ENCODE results near the gene ACRBP. TPM values are rescaled to one million over a fixed set of nuclear protein-coding genes. Genes with fewer than 3 reads are reported as not detected.

Gene ACRBP
- 0.15 and 0.17 TPM in 2 replicates for total RNA-seq

DNA sequence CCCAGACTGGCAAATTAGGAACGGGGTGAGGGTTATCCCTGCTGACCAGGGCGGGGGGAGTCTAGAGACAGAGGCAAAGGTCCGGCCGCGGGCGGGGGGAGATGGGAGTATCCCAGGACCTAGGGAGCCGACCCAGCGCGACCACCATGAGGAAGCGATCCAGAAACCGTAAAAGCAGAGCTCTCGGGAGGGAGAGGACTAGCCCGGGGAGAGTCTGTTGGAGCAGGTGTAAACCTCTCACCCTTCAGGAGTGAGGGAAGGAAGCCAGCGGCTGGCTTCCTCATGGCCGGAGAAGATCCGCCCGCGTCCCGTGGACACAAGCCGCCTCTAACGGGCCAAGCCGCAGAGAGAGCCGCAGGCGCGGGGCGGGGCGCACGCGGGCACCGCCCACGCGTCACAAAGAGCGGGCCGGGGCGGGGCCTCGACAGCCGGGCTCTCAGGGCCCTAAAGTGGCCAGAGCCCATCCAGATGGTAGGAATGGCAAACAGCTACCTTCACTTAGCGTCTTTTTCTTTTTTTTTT, at the start of gene ACRBP:
Gene ACRBP, minus strand, starts transcription at position 350 of the 522 bp plus-strand sequence. Its CDS starts 66 bp downstream, at position 284.
- peak; percentile 42 for DNase-seq (ENCODE audit: low read depth)

GRCh38 chr12:6695313-6696045, 48.2 kb upstream of the ACRBP start:
- no peak for DNase-seq (ENCODE audit: low read depth)

DNA sequence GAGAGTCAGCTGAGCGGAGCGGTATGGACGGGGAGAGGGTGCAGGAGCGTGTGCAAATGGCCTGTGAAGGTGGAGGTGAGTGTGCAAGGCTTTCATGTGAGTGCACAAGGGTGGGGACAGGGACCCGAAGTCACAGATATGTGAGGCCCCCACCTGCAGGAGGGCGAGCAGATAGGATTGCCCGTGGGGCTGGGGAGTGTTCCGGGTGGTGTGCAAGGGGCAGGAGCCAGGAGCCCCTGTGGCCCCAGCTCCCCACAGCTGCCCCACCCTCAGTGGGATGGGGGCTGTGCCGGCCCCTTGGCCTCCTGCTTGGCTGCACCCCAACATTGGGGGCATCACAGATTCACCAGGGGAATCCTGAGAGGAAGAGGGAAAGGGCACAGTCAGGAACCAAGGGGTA, 47.5 kb upstream of the ACRBP start:
- DNase-seq (ENCODE audit: low read depth), result no peak

GRCh38 chr12:6693832-6694355, 46.7 kb upstream of the ACRBP start:
- DNase-seq (ENCODE audit: low read depth), result no peak

DNA sequence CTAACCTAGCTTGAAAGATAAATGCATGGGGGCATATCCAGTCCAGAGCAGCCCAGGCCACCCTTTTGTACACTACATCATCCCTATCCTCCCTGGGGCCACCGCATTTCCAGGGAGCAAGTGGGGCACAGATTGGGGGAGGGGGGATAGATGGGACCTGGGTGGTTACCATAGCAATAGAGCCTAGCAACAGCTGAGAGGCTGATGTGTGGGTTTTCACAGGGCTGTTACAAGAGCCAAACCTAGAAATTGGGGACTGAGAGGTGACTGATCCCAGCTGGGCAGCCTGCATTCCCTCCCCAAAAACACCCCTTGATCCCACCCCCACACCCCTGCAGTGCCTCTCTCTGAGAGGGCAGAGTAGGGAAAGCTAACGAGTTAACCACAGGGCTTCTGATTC, 45.7 kb upstream of the ACRBP start:
- no peak for DNase-seq (ENCODE audit: low read depth)

DNA sequence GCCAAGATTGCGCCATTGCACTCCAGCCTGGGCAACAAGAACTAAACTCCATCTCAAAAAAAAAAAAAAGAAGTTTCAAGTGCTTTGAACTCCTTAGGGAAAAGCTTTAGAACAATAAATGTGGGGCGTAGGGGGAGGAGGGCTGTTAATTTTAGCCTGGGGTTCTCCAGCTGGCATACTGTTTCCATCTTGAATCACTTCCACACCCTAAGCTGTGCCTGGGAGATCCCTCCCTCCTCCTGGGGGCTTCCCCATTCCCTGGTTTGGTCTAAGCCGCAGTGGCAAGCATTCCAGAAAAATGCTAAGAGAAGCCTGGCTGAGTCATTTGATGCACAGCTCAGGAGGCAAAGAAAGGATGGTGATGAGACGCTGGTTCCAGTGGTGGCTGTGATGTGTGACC, 44.2 kb upstream of the ACRBP start:
- no peak for DNase-seq (ENCODE audit: low read depth)

DNA sequence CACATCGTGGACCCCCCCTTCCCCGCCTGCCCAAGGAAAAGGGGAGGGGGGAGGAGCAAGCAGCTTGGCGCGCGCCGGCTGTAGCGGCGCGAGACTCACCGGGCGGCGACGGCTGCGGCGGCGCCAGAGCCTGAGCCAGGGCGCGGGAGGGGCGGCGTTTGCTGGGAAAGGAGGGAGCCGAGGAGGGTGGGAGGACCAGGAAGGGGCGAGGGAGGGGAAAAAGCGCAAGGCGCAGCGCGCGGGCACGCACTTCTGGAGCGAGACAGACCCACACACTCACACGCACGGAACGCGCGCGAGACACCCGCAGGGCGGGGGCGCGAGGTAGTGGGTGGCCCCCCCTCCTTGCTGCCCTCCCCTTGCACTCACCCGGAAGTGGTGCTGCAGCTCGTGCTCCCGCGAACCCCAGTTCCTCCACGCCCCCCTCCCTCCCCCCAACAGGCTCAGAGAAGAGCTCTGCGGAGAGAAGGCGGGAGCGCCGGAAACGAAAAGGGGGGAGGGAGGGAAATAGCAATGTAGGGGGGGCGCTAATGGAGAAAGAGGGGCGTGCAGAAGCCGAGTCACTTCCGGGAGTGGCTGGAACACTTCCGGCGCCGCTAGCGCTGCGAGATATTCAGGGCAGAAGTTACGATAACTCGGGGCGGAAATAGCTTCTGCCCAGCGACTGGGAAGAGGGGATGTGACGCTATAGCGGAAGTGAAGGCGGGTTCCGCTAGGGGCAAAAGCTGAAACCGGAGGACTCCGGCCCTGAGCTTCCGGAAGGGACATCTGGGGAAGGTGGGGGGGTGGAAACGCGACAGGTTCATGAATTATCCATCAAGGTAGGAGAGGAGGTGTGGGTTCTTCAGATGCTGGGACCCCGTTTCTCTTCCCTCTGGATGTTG, 42.0 kb upstream of the ACRBP start, which contains the start of gene ZNF384:
Gene ZNF384, minus strand, starts transcription at position 377 of the 884 bp plus-strand sequence. CDS start 9,855 bp downstream, outside the sequence.
- DNase-seq (ENCODE audit: low read depth), result peak; percentile 99

DNA sequence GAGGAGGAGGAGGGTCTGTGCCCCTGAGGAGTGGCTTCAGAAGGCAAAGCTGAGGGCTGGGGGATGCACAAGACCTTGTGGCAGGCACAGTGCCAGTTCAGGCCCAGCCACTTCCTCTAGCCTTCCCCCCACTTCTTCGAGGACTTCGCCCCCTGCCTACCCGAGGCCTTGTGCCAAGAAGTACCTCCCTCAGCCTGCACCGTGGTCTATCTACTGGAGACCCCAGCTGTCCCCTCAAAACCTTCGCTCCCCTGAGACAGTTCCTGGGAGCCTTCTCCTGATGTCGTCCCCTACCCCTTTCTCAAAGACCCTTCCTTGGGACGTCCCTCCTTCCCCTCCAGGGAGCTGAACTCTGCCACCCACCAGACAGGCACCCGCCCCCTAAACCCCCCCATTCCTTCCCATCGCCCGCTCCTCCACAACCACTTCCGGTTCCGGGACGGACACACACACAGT, 41.3 kb upstream of the ACRBP start:
- DNase-seq (ENCODE audit: low read depth), result no peak

- DNase-seq (ENCODE audit: low read depth), result no peak
Measured at GRCh38 chr12:6685814-6686213, 38.6 kb upstream of the ACRBP start.

DNA sequence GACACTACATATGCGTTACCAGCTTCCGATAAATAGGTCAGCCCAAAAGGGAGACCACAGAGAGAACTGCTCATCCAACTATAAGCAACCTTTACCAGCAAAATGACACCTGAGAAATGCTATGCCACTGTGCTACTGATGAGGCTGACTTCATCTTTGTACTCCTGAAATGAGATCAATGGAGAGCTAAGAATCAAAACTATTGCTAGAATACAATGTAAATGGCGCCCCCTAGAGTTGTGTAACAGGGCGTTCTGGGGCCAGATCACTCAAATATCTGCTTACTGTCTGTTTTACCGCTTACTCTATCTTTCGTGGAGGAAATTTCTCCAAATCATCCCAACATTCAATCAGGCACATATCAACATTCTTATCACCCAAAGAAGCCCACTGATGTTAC, 37.4 kb upstream of the ACRBP start:
- DNase-seq (ENCODE audit: low read depth), result peak; percentile 19

DNA sequence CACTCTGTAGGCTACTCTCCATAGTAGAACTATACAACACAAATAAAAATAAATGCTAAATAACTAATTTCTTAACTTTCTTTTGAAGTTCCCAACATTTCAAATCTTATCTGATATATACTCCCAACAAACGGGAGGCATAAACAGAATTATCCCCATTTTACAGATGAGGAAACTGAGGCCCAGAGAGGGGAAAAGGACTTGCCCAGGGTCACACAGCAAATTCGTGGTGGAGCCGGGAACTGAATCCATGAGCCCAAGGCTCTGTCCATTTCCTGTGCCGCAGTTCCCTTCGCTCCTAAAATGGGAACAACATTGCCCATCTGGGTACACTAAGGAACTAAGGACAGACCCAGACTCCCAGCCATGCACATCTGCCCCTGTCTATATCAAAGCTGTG, 29.7 kb upstream of the ACRBP start:
- DNase-seq (ENCODE audit: low read depth), result no peak

GRCh38 chr12:6672143-6672542, 24.9 kb upstream of the ACRBP start:
- no peak for DNase-seq (ENCODE audit: low read depth)

GRCh38 chr12:6667559-6668210, 20.5 kb upstream of the ACRBP start:
- DNase-seq (ENCODE audit: low read depth), result no peak

GRCh38 chr12:6666211-6666610, 19.0 kb upstream of the ACRBP start:
- no peak for DNase-seq (ENCODE audit: low read depth)

DNA sequence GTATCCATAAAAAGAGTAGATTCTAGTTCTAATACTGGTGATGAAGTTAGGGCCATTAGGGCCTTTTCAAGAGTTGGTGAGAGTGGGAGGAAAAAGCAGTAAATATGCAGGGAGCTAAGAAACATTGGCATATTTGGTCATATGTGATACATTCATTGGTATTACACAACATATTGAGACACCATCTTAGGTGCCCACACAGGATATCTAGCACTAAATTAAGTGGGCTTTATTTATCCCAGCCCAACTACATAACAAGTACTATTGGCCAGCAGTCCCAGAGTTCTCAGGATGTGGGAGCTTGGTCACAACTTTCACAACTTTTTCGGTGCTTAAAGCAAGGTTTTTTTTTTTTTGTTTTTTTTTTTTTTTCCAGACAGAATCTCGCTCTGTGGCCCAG, 17.7 kb upstream of the ACRBP start:
- DNase-seq (ENCODE audit: low read depth), result no peak

GRCh38 chr12:6662906-6663742, 15.9 kb upstream of the ACRBP start, which contains the start of gene ING4:
TSS of gene ING4 (minus strand) at chr12:6663119. CDS start at chr12:6663101, 18 bp downstream.
- peak; percentile 99 for DNase-seq (ENCODE audit: low read depth)

GRCh38 chr12:6662602-6662905, 15.3 kb upstream of the ACRBP start:
- DNase-seq (ENCODE audit: low read depth), result no peak

- no peak for DNase-seq (ENCODE audit: low read depth)
Measured at GRCh38 chr12:6653987-6654386, 6.8 kb upstream of the ACRBP start.

- no peak for DNase-seq (ENCODE audit: low read depth)
Measured at GRCh38 chr12:6653342-6653741, 6.1 kb upstream of the ACRBP start.

DNA sequence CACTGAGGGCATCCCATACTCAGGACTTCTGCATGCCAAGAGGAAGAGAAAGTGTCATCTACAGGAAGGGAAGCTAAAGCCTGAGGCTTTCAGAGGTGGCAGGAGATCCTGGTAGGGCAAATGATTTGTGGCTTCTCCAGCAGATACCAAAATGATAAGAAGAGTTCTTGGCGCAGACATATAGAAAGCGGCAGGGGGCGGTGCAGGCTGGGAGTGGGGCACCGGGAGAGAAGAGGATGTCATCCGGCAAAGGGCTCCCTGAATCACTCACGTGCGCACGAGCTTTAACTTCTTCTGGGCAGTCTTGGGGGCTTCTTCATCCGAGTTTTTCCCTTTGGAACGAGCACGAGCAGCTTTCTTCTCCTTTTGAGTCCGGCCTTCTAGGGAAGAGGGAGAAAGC, 5.2 kb upstream of the ACRBP start:
- no peak for DNase-seq (ENCODE audit: low read depth)

- no peak for DNase-seq (ENCODE audit: low read depth)
Measured at GRCh38 chr12:6650832-6651231, 3.6 kb upstream of the ACRBP start.

Data from renal cortical epithelial cell (primary cell).